NCI-H146 (cell line): ENCODE measurements around the gene STK11.
"Not testable (repeated sequence)": the region's sequence is repeated elsewhere in the genome, so short reads cannot be mapped to it uniquely, and the experiment has no call there.

Experiments used
- DNase-seq: peaks from one replicate; lab custom pipeline; 2025; lab: John Stamatoyannopoulos, UW

STK11 gene

GRCh38 chr19:1237027-1237659 lies 31.6 kb downstream of the STK11 start:
- no peak for DNase-seq

GRCh38 chr19:1237754-1238368 lies 32.3 kb downstream of the STK11 start, which contains the start of gene CBARP:
Gene CBARP (minus strand): TSS chr19:1238005. CDS start chr19:1236100, 1,905 bp downstream.
- peak; percentile 16 for DNase-seq

- no peak for DNase-seq
These were observed 33.1 kb downstream of the STK11 start for GRCh38 chr19:1238369-1239303.

DNA sequence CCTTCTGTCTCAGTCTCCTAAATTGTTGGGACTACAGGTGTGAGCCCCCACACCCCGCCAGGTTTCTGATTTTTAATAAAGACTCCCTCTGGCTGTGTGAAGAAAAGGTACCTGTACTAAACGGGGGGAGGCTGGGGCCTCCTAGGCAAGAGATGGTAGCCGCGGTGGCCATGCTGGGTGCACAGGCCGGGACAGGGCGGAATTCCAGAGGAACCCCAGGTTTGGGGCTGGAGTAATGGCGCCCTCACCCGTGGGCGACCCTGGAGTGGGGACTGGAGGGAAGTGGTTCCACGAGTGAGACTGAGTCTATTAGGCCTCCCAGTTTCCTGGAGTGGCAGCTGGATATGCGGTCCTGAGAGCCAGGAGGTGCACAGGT lies 33.8 kb downstream of the STK11 start:
- no peak for DNase-seq

GRCh38 chr19:1239796-1240737 lies 34.5 kb downstream of the STK11 start:
- DNase-seq = peak; percentile 83

GRCh38 chr19:1240925-1241324 lies 35.3 kb downstream of the STK11 start:
- no peak for DNase-seq

- peak; percentile 90 for DNase-seq
These were observed 36.0 kb downstream of the STK11 start, which contains the start of gene ATP5F1D for GRCh38 chr19:1241417-1242095. Gene ATP5F1D (plus strand): TSS chr19:1241751. CDS start chr19:1241851, 100 bp downstream.

- peak; percentile 37 for DNase-seq
These were observed 38.5 kb downstream of the STK11 start for GRCh38 chr19:1243768-1244692.

DNA sequence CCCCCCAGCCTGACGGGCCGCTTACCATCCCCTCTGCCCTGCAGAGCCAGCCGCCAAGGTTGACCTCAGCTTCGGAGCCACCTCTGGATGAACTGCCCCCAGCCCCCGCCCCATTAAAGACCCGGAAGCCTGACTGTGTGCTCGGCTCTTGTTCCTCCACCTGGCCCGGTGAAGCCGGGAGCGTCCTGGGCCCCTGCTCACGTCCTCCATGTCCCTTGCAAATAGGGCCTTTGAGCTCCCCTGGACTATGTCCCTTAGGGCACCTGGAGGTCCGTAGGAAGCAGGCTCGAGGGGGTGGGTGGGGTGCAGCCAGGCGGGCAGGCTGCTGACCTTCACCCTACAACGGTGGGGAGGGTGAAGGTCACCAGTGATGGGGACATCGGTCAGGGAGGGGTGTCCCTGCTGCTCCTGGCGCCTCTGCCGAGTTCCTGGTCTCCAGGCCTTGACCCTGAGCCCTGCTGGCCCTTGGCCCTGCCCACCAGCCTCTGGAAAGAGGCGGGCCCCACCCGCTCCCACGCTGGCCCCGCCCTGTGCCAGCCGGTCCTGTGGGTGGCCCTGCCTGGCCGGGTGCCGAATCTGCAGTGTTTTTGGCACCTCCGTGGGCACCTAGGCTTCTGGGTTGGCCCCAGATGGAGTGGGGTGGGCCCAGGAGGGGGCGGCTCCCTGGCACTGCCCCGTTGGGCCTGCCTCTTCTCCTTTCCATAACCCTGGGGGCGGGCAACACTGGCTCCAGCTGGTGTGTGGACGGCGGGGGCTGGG lies 39.3 kb downstream of the STK11 start:
- DNase-seq = no peak

- no peak for DNase-seq
These were observed 40.1 kb downstream of the STK11 start for GRCh38 chr19:1245494-1246264.

DNA sequence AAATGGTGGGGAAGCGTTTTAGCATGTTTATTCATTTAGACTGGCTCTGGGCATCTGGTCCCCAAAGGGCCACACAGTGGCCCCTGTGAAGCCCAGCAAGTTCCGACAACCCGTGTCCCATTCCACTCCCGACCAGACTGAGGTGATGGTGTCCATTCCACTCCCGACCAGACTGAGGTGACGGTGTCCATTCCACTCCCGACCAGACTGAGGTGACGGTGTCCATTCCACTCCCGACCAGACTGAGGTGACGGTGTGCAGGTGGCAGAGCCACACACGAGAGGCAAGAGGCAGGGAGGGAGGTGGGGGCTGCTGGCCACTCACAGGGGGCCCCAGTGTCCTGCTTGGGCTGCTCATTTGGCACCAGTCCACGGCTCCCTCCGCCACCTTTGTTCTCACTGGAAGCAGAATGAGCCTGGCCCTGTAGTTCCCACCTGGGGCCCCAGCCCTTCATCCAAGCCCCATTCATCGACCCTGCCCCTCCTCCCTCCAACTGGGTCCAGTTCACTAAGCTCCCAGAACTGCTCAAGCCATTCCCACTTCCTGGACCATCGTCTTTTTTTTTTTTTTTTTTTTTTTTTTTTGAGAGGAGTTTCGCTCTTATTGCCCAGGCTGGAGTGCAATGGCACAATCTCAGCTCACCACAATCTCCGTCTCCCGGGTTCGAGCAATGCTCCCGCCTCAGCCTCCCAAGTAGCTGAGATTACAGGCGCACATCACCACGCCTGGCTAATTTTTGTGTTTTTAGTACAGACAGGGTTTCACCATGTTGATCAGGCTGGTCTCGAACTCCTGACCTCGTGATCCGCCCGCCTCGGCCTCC lies 40.9 kb downstream of the STK11 start:
- not testable (repeated sequence) for DNase-seq

DNA sequence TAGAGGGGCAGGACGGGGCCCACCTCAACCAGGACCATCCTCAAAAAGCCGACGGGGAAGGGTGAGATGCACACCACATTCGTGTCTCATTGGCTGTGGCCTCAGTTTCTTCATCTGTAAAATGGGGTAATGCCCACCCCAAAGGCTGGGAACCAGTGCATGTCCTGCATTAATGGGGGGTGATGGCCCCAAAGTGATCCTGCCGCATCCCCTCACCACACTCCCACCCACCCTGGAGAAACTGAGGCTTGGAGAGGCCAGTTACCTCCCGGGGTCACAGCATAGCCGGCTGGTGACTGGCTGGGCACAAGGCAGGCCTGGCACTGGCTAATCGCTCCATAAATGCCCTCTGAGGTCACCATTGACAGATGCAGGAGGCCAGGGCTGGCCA lies 42.2 kb downstream of the STK11 start:
- no peak for DNase-seq

GRCh38 chr19:1248139-1248785 lies 42.7 kb downstream of the STK11 start, which contains the start of gene MIDN:
Gene MIDN (plus strand): TSS chr19:1248583. CDS start chr19:1250297, 1,714 bp downstream.
- DNase-seq = peak; percentile 80

GRCh38 chr19:1248786-1249297 lies 43.3 kb downstream of the STK11 start:
- DNase-seq = peak; percentile 80

GRCh38 chr19:1249298-1249989 lies 43.9 kb downstream of the STK11 start:
- peak; percentile 88 for DNase-seq

DNA sequence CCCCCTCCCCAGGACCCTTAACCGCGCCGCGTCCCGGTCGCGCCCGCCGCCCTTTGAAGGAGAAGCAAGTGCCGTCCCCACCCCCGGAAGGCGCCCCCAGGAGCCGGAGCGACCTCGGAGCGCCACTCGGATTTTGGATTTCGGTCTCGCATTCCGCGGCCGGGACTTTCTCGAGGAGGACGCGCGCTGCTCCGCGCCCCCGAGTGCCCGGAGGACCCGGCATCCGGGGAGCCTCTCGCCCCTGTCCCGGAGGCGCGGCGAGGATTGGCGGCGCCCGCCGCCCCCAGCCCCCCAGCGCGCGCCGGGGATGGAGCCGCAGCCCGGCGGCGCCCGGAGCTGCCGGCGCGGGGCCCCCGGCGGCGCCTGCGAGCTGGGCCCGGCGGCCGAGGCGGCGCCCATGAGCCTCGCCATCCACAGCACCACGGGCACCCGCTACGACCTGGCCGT lies 44.4 kb downstream of the STK11 start:
- no peak for DNase-seq
